Measurements from ENCODE around the gene ZSCAN10. TPM values are rescaled to one million over a fixed set of nuclear protein-coding genes. Genes with fewer than 3 reads are reported as not detected.
A peak's percentile ranks its signal among the peaks of the same experiment; 100 is the strongest.

Gene ZSCAN10
- total RNA-seq: under 1 TPM in 1 of 2 experiments, not detected in 1; 0.19 TPM

GRCh38 chr16:3098459-3099394 lies at the start of gene ZSCAN10:
ZSCAN10 (minus strand) TSS chr16:3099294; CDS start chr16:3092937, 6,357 bp downstream.
- intact Hi-C loops (cut with micrococcal nuclease): no loop called here
- Mint-ChIP-seq H3K4me1 (ENCODE audit: low read depth) (peaks cover 47% of the 10 kb centered on the region), H3K27ac (peak within 1 kb of the TSS; percentile 54), H3K9me3 (no peaks in the 10 kb centered on the region), H3K36me3 (no peaks in the 10 kb centered on the region), H3K27me3 (no peaks in the 10 kb centered on the region), H3K4me3 (peak within 1 kb of the TSS; percentile 65)
- POLR2A ChIA-PET: interaction anchor here (0.9 to 1.5 kb wide), 4 partner anchors 22 to 39 kb away, joined by 3 to 4 read pairs (median 3); partner anchors contain the start of gene IL32
- CTCF ChIA-PET: interaction anchor here (0.8 to 13.1 kb wide), 10 partner anchors 14 to 73 kb away, joined by 3 to 266 read pairs (median 5); partner anchors contain the start of genes IL32 and ZNF205
- no peak for DNase-seq

GRCh38 chr16:3148256-3149192 lies 49.4 kb upstream of the ZSCAN10 start:
- DNase-seq: no peak
- peak overlapping the region; percentile 84 for H3K4me3 Mint-ChIP-seq
- H3K36me3 Mint-ChIP-seq: peaks cover 4% of the 10 kb centered on the region
- intact Hi-C loops (cut with micrococcal nuclease): no loop called here
- H3K27ac Mint-ChIP-seq: no peak overlapping the region
- H3K9me3 Mint-ChIP-seq: no peaks in the 10 kb centered on the region
- H3K27me3 Mint-ChIP-seq: peaks cover 12% of the 10 kb centered on the region
- ChIA-PET CTCF (interaction anchor here (0.8 to 6.1 kb wide), 13 partner anchors 8 to 120 kb away, joined by 3 to 80 read pairs (median 7); partner anchors contain the start of gene ZNF213), POLR2A (interaction anchor here (0.6 to 2.0 kb wide), 5 partner anchors 9 to 249 kb away, joined by 3 to 16 read pairs (median 3); partner anchors contain the start of gene ZNF213)
- H3K4me1 Mint-ChIP-seq (ENCODE audit: low read depth): peaks cover 27% of the 10 kb centered on the region

GRCh38 chr16:3147757-3148104 lies 48.6 kb upstream of the ZSCAN10 start:
- DNase-seq: no peak
- Mint-ChIP-seq H3K4me1 (ENCODE audit: low read depth) (peaks cover 25% of the 10 kb centered on the region), H3K27ac (no peak overlapping the region), H3K4me3 (no peak overlapping the region), H3K9me3 (no peaks in the 10 kb centered on the region), H3K36me3 (peaks cover 3% of the 10 kb centered on the region), H3K27me3 (peaks cover 10% of the 10 kb centered on the region)
- ChIA-PET POLR2A (interaction anchor here (0.7 to 1.1 kb wide), 4 partner anchors 10 to 310 kb away, joined by 3 read pairs; no protein-coding TSS in a partner anchor), CTCF (interaction anchor here (1.0 to 6.1 kb wide), 6 partner anchors 13 to 116 kb away, joined by 3 to 80 read pairs (median 8); partner anchors contain the start of gene ZNF213)
- intact Hi-C loops (cut with micrococcal nuclease): no loop called here

- H3K27me3 Mint-ChIP-seq: peaks cover 5% of the 10 kb centered on the region
- H3K9me3 Mint-ChIP-seq: no peaks in the 10 kb centered on the region
- no peak overlapping the region for H3K27ac Mint-ChIP-seq
- ChIA-PET CTCF (interaction anchor here (1.0 to 6.1 kb wide), 5 partner anchors 13 to 116 kb away, joined by 3 to 80 read pairs (median 8); partner anchors contain the start of gene ZNF213), POLR2A (interaction anchor here (0.7 to 1.0 kb wide), 3 partner anchors 10 to 310 kb away, joined by 3 read pairs; no protein-coding TSS in a partner anchor)
- peaks cover 19% of the 10 kb centered on the region for H3K4me1 Mint-ChIP-seq (ENCODE audit: low read depth)
- no peak for DNase-seq
- H3K36me3 Mint-ChIP-seq: peaks cover 4% of the 10 kb centered on the region
- H3K4me3 Mint-ChIP-seq: no peak overlapping the region
- intact Hi-C loops (cut with micrococcal nuclease): no loop called here
Measured at GRCh38 chr16:3147046-3147756, 48.1 kb upstream of the ZSCAN10 start.

- intact Hi-C loops (cut with micrococcal nuclease): no loop called here
- CTCF ChIA-PET: interaction anchor here (6.1 kb wide), 1 partner anchor 15 kb away, joined by 80 read pairs; no protein-coding TSS in a partner anchor
- Mint-ChIP-seq H3K27ac (no peak overlapping the region), H3K9me3 (no peaks in the 10 kb centered on the region), H3K27me3 (peaks cover under 1% of the 10 kb centered on the region), H3K36me3 (peaks cover 8% of the 10 kb centered on the region), H3K4me3 (no peak overlapping the region), H3K4me1 (ENCODE audit: low read depth) (peaks cover 11% of the 10 kb centered on the region)
- DNase-seq: no peak
- POLR2A ChIA-PET: interaction anchor here (1.0 kb wide), 1 partner anchor 80 kb away, joined by 4 read pairs; the partner anchor contains the start of gene IL32
Measured at GRCh38 chr16:3145660-3146059, 46.6 kb upstream of the ZSCAN10 start.

- CTCF ChIA-PET: interaction anchor here (6.1 kb wide), 1 partner anchor 15 kb away, joined by 80 read pairs; no protein-coding TSS in a partner anchor
- intact Hi-C loops (cut with micrococcal nuclease): no loop called here
- Mint-ChIP-seq H3K9me3 (no peaks in the 10 kb centered on the region), H3K27me3 (no peaks in the 10 kb centered on the region), H3K4me1 (ENCODE audit: low read depth) (peaks cover 10% of the 10 kb centered on the region), H3K36me3 (peaks cover 8% of the 10 kb centered on the region), H3K27ac (no peak overlapping the region), H3K4me3 (no peak overlapping the region)
- POLR2A ChIA-PET: interaction anchor here (1.0 kb wide), 1 partner anchor 80 kb away, joined by 4 read pairs; the partner anchor contains the start of gene IL32
- DNase-seq: no peak
Measured at GRCh38 chr16:3145151-3145550, 46.1 kb upstream of the ZSCAN10 start.

- POLR2A ChIA-PET: interaction anchor here (1.0 to 1.5 kb wide), 2 partner anchors 9 to 79 kb away, joined by 4 read pairs; partner anchors contain the start of genes IL32 and ZNF213
- CTCF ChIA-PET: no interaction called here
- H3K27ac Mint-ChIP-seq: no peak overlapping the region
- DNase-seq: no peak
- no peaks in the 10 kb centered on the region for H3K9me3 Mint-ChIP-seq
- intact Hi-C loops (cut with micrococcal nuclease): no loop called here
- H3K27me3 Mint-ChIP-seq: no peaks in the 10 kb centered on the region
- H3K36me3 Mint-ChIP-seq: peaks cover 8% of the 10 kb centered on the region
- peaks cover 5% of the 10 kb centered on the region for H3K4me1 Mint-ChIP-seq (ENCODE audit: low read depth)
- no peak overlapping the region for H3K4me3 Mint-ChIP-seq
Measured at GRCh38 chr16:3144321-3144983, 45.4 kb upstream of the ZSCAN10 start.

GRCh38 chr16:3143598-3144320 lies 44.7 kb upstream of the ZSCAN10 start:
- ChIA-PET POLR2A (interaction anchor here (0.5 to 1.5 kb wide), 2 partner anchors 9 to 74 kb away, joined by 3 to 4 read pairs; partner anchors contain the start of gene ZNF213), CTCF (interaction anchor here (0.6 to 0.8 kb wide), 3 partner anchors 15 to 114 kb away, joined by 3 read pairs; no protein-coding TSS in a partner anchor)
- Mint-ChIP-seq H3K27me3 (no peaks in the 10 kb centered on the region), H3K27ac (no peak overlapping the region), H3K4me1 (ENCODE audit: low read depth) (no peaks in the 10 kb centered on the region), H3K4me3 (no peak overlapping the region), H3K36me3 (peaks cover 12% of the 10 kb centered on the region), H3K9me3 (no peaks in the 10 kb centered on the region)
- intact Hi-C loops (cut with micrococcal nuclease): no loop called here
- DNase-seq: no peak

GRCh38 chr16:3143189-3143588 lies 44.1 kb upstream of the ZSCAN10 start:
- DNase-seq: no peak

GRCh38 chr16:3142770-3143169 lies 43.7 kb upstream of the ZSCAN10 start:
- intact Hi-C loops (cut with micrococcal nuclease): no loop called here
- Mint-ChIP-seq H3K27ac (no peak overlapping the region), H3K4me3 (no peak overlapping the region), H3K27me3 (no peaks in the 10 kb centered on the region), H3K36me3 (peaks cover 16% of the 10 kb centered on the region), H3K9me3 (no peaks in the 10 kb centered on the region), H3K4me1 (ENCODE audit: low read depth) (no peaks in the 10 kb centered on the region)
- POLR2A ChIA-PET: no interaction called here
- no peak for DNase-seq
- CTCF ChIA-PET: interaction anchor here (1.0 kb wide), 1 partner anchor 13 kb away, joined by 4 read pairs; no protein-coding TSS in a partner anchor

More at GRCh38 chr16:3143189-3143588, 44.1 kb upstream of the ZSCAN10 start:
- Mint-ChIP-seq H3K27me3 (no peaks in the 10 kb centered on the region), H3K9me3 (no peaks in the 10 kb centered on the region), H3K27ac (no peak overlapping the region), H3K4me1 (ENCODE audit: low read depth) (no peaks in the 10 kb centered on the region), H3K36me3 (peaks cover 12% of the 10 kb centered on the region), H3K4me3 (no peak overlapping the region)
- POLR2A ChIA-PET: interaction anchor here (0.5 to 1.5 kb wide), 2 partner anchors 8 to 74 kb away, joined by 3 to 4 read pairs; partner anchors contain the start of gene ZNF213
- intact Hi-C loops (cut with micrococcal nuclease): no loop called here
- CTCF ChIA-PET: interaction anchor here (0.6 to 0.8 kb wide), 3 partner anchors 14 to 114 kb away, joined by 3 read pairs; no protein-coding TSS in a partner anchor

Data from activated CD4-positive, alpha-beta memory T cell treated with anti-CD3 and anti-CD28 coated beads for 36 hours (primary cell).